ENCODE results near the gene DNAL1. TPM values are rescaled to one million over a fixed set of nuclear protein-coding genes. Genes with fewer than 3 reads are reported as not detected.

The DNAL1 gene
- total RNA-seq, 1 experiment from 2014 or later: 12.2 TPM

DNA sequence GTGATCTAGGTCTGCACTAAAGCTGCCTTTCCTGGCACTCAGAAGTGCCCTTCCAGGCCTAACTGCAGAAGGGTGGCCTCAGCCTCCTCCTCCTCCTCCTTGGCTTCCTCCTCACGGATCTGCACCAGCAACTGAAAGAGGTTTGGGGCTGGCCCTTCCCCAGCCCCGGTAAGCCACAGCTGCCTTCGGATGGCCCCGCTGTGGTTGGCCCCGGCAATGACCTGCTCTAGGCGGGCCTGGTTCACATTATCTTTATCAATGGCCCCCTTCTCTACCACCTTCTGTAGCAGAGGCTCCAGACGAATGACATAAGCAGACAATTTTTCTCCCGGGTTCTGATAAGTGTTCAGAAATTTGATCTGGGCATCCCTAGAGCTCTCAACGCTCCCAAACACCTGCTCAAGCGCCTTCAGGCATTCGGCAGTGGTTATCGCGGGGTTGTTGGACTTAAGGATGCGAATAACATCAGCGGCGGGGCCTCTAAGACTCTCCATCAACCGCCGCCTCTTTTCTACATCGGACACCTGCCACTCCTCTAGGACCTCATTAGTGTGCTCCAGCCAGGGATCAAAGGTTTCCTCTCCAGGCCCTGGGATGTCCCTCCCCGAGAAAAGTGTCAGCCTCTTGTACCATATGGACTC is 67.9 kb downstream of the DNAL1 start:
- no peaks in the 10 kb centered on the region; the same call in 1 of the 2 replicates for H3K36me3 ChIP-seq (ENCODE audit: control insufficient read depth, insufficient read depth, low read length)
- H3K4me1 ChIP-seq: peaks cover 10% of the 10 kb centered on the region; the same call in 1 of the 2 replicates
- ChIA-PET CTCF (interaction anchor here (0.6 kb wide), 1 partner anchor 471 kb away, joined by 3 read pairs; no protein-coding TSS in a partner anchor), POLR2A (interaction anchor here (0.9 to 1.0 kb wide), 2 partner anchors 59 to 233 kb away, joined by 3 read pairs; no protein-coding TSS in a partner anchor)
- H3K4me3 Mint-ChIP-seq (ENCODE audit: unreplicated experiment): peak overlapping the region; percentile 90
- peak overlapping the region; percentile 99 for H3K27ac Mint-ChIP-seq (ENCODE audit: unreplicated experiment)
- TF ChIP-seq CTCF (IDR thresholded peaks at IDR 0.05; ENCODE audit: insufficient read depth in 1 of 2, low read depth in 1 of 2, low read length in 1 of 2, severe bottlenecking in 1 of 2, unreplicated experiment in 1 of 2): no peak
- no peaks in the 10 kb centered on the region for H3K9me3 Mint-ChIP-seq (ENCODE audit: unreplicated experiment)
- no peak for DNase-seq
- H3K36me3 Mint-ChIP-seq (ENCODE audit: insufficient read depth, unreplicated experiment): peaks cover 44% of the 10 kb centered on the region
- H3K4me3 ChIP-seq (ENCODE audit: low read depth, low read length): peak overlapping the region; percentile 94
- H3K4me1 Mint-ChIP-seq (ENCODE audit: low read depth, unreplicated experiment): peaks cover 20% of the 10 kb centered on the region
- no TSS peak for BruUV-seq (replicated peaks)
- no peaks in the 10 kb centered on the region for H3K27me3 ChIP-seq (replicated peaks; ENCODE audit: control insufficient read depth, insufficient read depth, low read length)
- intact Hi-C loops (cut with micrococcal nuclease; ENCODE audit: unreplicated experiment): no loop called here
- H3K27me3 Mint-ChIP-seq (ENCODE audit: insufficient read depth, unreplicated experiment): no peaks in the 10 kb centered on the region
- no peaks in the 10 kb centered on the region for H3K9me3 ChIP-seq

- Mint-ChIP-seq H3K9me3 (ENCODE audit: unreplicated experiment) (no peaks in the 10 kb centered on the region), H3K4me3 (ENCODE audit: unreplicated experiment) (peak overlapping the region; percentile 90), H3K36me3 (ENCODE audit: insufficient read depth, unreplicated experiment) (peaks cover 50% of the 10 kb centered on the region), H3K27ac (ENCODE audit: unreplicated experiment) (peak overlapping the region; percentile 99), H3K4me1 (ENCODE audit: low read depth, unreplicated experiment) (peaks cover 20% of the 10 kb centered on the region), H3K27me3 (ENCODE audit: insufficient read depth, unreplicated experiment) (no peaks in the 10 kb centered on the region)
- Histone ChIP-seq H3K27me3 (replicated peaks; ENCODE audit: control insufficient read depth, insufficient read depth, low read length) (no peaks in the 10 kb centered on the region), H3K36me3 (ENCODE audit: control insufficient read depth, insufficient read depth, low read length) (peaks cover 2% of the 10 kb centered on the region), H3K4me3 (ENCODE audit: low read depth, low read length) (peak overlapping the region; percentile 94), H3K9me3 (no peaks in the 10 kb centered on the region), H3K4me1 (peaks cover 10% of the 10 kb centered on the region; the same call in 1 of the 2 replicates)
- TF ChIP-seq CTCF (IDR thresholded peaks at IDR 0.05; ENCODE audit: insufficient read depth in 1 of 2, low read depth in 1 of 2, low read length in 1 of 2, severe bottlenecking in 1 of 2, unreplicated experiment in 1 of 2): no peak
- CTCF ChIA-PET: interaction anchor here (0.6 to 1.2 kb wide), 2 partner anchors 15 to 471 kb away, joined by 3 to 4 read pairs; no protein-coding TSS in a partner anchor
- POLR2A ChIA-PET: interaction anchor here (0.6 to 1.2 kb wide), 4 partner anchors 36 to 232 kb away, joined by 3 to 6 read pairs (median 3); no protein-coding TSS in a partner anchor
- intact Hi-C loops (cut with micrococcal nuclease; ENCODE audit: unreplicated experiment): no loop called here
- TSS peak; percentile 70 for BruUV-seq (replicated peaks)
- DNase-seq: no peak
Observed at GRCh38 chr14:73713206-73713802, 68.5 kb downstream of the DNAL1 start.

- H3K27me3 Mint-ChIP-seq (ENCODE audit: insufficient read depth, unreplicated experiment): no peaks in the 10 kb centered on the region
- H3K4me1 Mint-ChIP-seq (ENCODE audit: low read depth, unreplicated experiment): peaks cover 14% of the 10 kb centered on the region
- DNase-seq: peak; percentile 85 to 93
- Histone ChIP-seq H3K4me1 (peaks cover 10% of the 10 kb centered on the region; the same call in 1 of the 2 replicates), H3K36me3 (ENCODE audit: control insufficient read depth, insufficient read depth, low read length) (peaks cover 2% of the 10 kb centered on the region), H3K9me3 (no peaks in the 10 kb centered on the region), H3K27me3 (replicated peaks; ENCODE audit: control insufficient read depth, insufficient read depth, low read length) (no peaks in the 10 kb centered on the region), H3K4me3 (ENCODE audit: low read depth, low read length) (peak within 1 kb of the TSS; percentile 94)
- peak within 1 kb of the TSS; percentile 90 for H3K4me3 Mint-ChIP-seq (ENCODE audit: unreplicated experiment)
- no peaks in the 10 kb centered on the region for H3K9me3 Mint-ChIP-seq (ENCODE audit: unreplicated experiment)
- peaks cover 55% of the 10 kb centered on the region for H3K36me3 Mint-ChIP-seq (ENCODE audit: insufficient read depth, unreplicated experiment)
- intact Hi-C loops (cut with micrococcal nuclease; ENCODE audit: unreplicated experiment): no loop called here
- TF ChIP-seq CTCF (IDR thresholded peaks at IDR 0.05; ENCODE audit: insufficient read depth in 1 of 2, low read depth in 1 of 2, low read length in 1 of 2, severe bottlenecking in 1 of 2, unreplicated experiment in 1 of 2): no peak
- no TSS peak for BruUV-seq (replicated peaks)
- ChIA-PET CTCF (interaction anchor here (1.0 to 1.2 kb wide), 2 partner anchors 15 to 64 kb away, joined by 4 to 5 read pairs; no protein-coding TSS in a partner anchor), POLR2A (interaction anchor here (0.6 to 1.2 kb wide), 10 partner anchors 37 to 1947 kb away, joined by 3 to 6 read pairs (median 4); partner anchors contain the start of genes ACOT2, COQ6, ERG28 and FAM161B)
- H3K27ac Mint-ChIP-seq (ENCODE audit: unreplicated experiment): peak within 1 kb of the TSS; percentile 99
Observed at GRCh38 chr14:73713803-73714655, 69.2 kb downstream of the DNAL1 start, which contains the start of gene PNMA1. PNMA1 (minus strand) TSS chr14:73714384; CDS start chr14:73713639, 745 bp downstream.
